SU-DHL-6 (cell line): ENCODE measurements around the gene IRX6.

Source experiments
- H2AFZ ChIP-seq: fragments of 200-600 bp; sonication (generic); 2 replicates; pipeline ENCODE4 v1.6.1; 2014; ENCODE audit warnings: low read depth, mild to moderate bottlenecking, moderate library complexity, mixed read lengths, antibody characterized with exemption, low read length; ENCODE audit not compliant: severe bottlenecking
- H3F3A ChIP-seq: fragments of 200-600 bp; shearing (Covaris generic); 2 replicates; pipeline ENCODE4 v1.6.0; 2016; ENCODE audit warnings: antibody characterized with exemption, mild to moderate bottlenecking; ENCODE audit not compliant: insufficient read depth
- H3K27ac ChIP-seq: fragments of 200-600 bp; sonication (generic); 2 replicates; pipeline ENCODE4 v1.5.1; 2016; ENCODE audit warnings: low read depth, mild to moderate bottlenecking, low read length, moderate library complexity, mixed read lengths
- H3K27me3 ChIP-seq: fragments of 200-600 bp; sonication (generic), shearing (Covaris generic); 2 replicates; pipeline ENCODE4 v1.6.0; 2014; ENCODE audit warnings: mild to moderate bottlenecking, low read length
- H3K36me3 ChIP-seq: fragments of 200-600 bp; sonication (generic); 2 replicates; pipeline ENCODE4 v1.6.1; 2014; ENCODE audit warnings: mild to moderate bottlenecking, low read length, mixed read lengths
- H3K4me2 ChIP-seq: fragments of 300-600, 200-600 bp; shearing (Covaris generic), sonication (generic); 2 replicates; pipeline ENCODE4 v1.6.0; 2014; ENCODE audit warnings: low read length, low read depth, mild to moderate bottlenecking; ENCODE audit not compliant: poor library complexity, severe bottlenecking
- H3K4me3 ChIP-seq: fragments of 200-600 bp; sonication (generic); 2 replicates; pipeline ENCODE4 v1.5.1; 2014; ENCODE audit warnings: antibody characterized with exemption, low read length, mild to moderate bottlenecking, mixed read lengths; ENCODE audit not compliant: insufficient read depth, poor library complexity, severe bottlenecking
- H3K79me2 ChIP-seq: fragments of 200-600 bp; sonication (generic); 2 replicates; pipeline ENCODE4 v1.6.1; 2014; ENCODE audit warnings: mild to moderate bottlenecking, low read length, moderate library complexity; ENCODE audit not compliant: insufficient read depth
- H3K9ac ChIP-seq: fragments of 200-600 bp; sonication (generic); 2 replicates; pipeline ENCODE4 v1.7.0; 2014; ENCODE audit warnings: mild to moderate bottlenecking, low read length
- H3K9me2 ChIP-seq: fragments of 200-600 bp; sonication (generic); replicated peaks from 2 replicates; pipeline ENCODE4 v1.6.1; 2014; ENCODE audit warnings: low read length; ENCODE audit not compliant: insufficient read depth
- H3K9me3 ChIP-seq: fragments of 200-600 bp; sonication (generic); 2 replicates; pipeline ENCODE4 v1.6.1; 2014; ENCODE audit warnings: low read length, mixed read lengths; ENCODE audit not compliant: insufficient read depth
- H4K20me1 ChIP-seq: fragments of 200-600 bp; sonication (generic); 2 replicates; pipeline ENCODE4 v1.6.1; 2014; ENCODE audit warnings: low read depth, mild to moderate bottlenecking, antibody characterized with exemption, low read length, moderate library complexity, mixed read lengths
- CTCF ChIP-seq: fragments of 200-600 bp; sonication (generic); IDR thresholded peaks from one replicate; pipeline ENCODE4 v1.5.1; 2017; ENCODE audit warnings: antibody characterized with exemption, mild to moderate bottlenecking, low read length, moderate library complexity; ENCODE audit not compliant: insufficient read depth, poor library complexity, severe bottlenecking
- EZH2phosphoT487 ChIP-seq: fragments of 200-600 bp; sonication (generic), shearing (Covaris generic); conservative IDR thresholded peaks from 2 replicates; pipeline ENCODE4 v1.6.1; 2018; ENCODE audit warnings: mild to moderate bottlenecking, antibody characterized with exemption, low read length, moderate library complexity, mixed read lengths

IRX6 gene

GRCh38 chr16:55379876-55380390, 55.9 kb downstream of the IRX6 start:
- Histone ChIP-seq H3K4me3 (no peak overlapping the region), H3K27me3 (no peaks in the 10 kb centered on the region), H3K36me3 (no peaks in the 10 kb centered on the region), H3K9me3 (no peaks in the 10 kb centered on the region), H3K9me2 (no peaks in the 10 kb centered on the region), H4K20me1 (no peaks in the 10 kb centered on the region), H3K4me2 (no peak overlapping the region), H3K27ac (no peak overlapping the region), H3K9ac (no peak overlapping the region), H2AFZ (no peak overlapping the region), H3K79me2 (no peaks in the 10 kb centered on the region), H3F3A (no peaks in the 10 kb centered on the region)
- TF ChIP-seq EZH2phosphoT487 (no peak), CTCF (no peak)
